Suprapubic skin (tissue), 4 donors: ENCODE measurements around the gene MR1. TPM values are rescaled to one million over a fixed set of nuclear protein-coding genes. Genes with fewer than 3 reads are reported as not detected.
A peak's percentile ranks its signal among the peaks of the same experiment; 100 is the strongest.

ENCODE experiments used
- DNase-seq, 2 donors: peaks; one replicate each; pipeline ENCODE4 v3.0.0-alpha.2; 2019; ENCODE audit warnings: low spot score in 2 of 2
- H3K27ac ChIP-seq: fragments of 200-600 bp; sonication (generic); one replicate; pipeline ENCODE4 v1.5.1; 2019
- H3K27me3 ChIP-seq: fragments of 200-600 bp; sonication (generic); one replicate; pipeline ENCODE4 v1.5.1; 2019
- H3K36me3 ChIP-seq: fragments of 200-600 bp; sonication (generic); one replicate; pipeline ENCODE4 v1.5.1; 2019
- H3K4me1 ChIP-seq: fragments of 200-600 bp; sonication (generic); one replicate; pipeline ENCODE4 v1.5.1; 2019
- H3K4me3 ChIP-seq: fragments of 200-600 bp; sonication (generic); one replicate; pipeline ENCODE4 v1.5.1; 2019; ENCODE audit warnings: mild to moderate bottlenecking
- H3K9me3 ChIP-seq: fragments of 200-600 bp; sonication (generic); one replicate; pipeline ENCODE4 v1.5.1; 2019
- CTCF ChIP-seq, 2 donors: fragments of 200-600 bp in 1 of 2; fragments of 450-650 bp in 1 of 2; sonication (generic) in 1 of 2; IDR thresholded peaks; one replicate each; pipeline ENCODE4 v1.5.1; 2016 to 2019; ENCODE audit warnings: antibody characterized with exemption in 2 of 2, mild to moderate bottlenecking in 1 of 2, moderate library complexity in 1 of 2
- EP300 ChIP-seq: sonication (generic); formaldehyde crosslinking; IDR thresholded peaks from one replicate; pipeline ENCODE4 v1.6.1; 2017; ENCODE audit warnings: antibody characterized with exemption
- POLR2A ChIP-seq, 2 donors: fragments of 450-650 bp; IDR thresholded peaks; one replicate each; pipeline ENCODE4 v1.6.1; 2017; ENCODE audit warnings: antibody characterized with exemption in 2 of 2, mild to moderate bottlenecking in 2 of 2, moderate library complexity in 2 of 2
- POLR2AphosphoS5 ChIP-seq, 3 donors: sonication (generic); formaldehyde crosslinking; IDR thresholded peaks; one replicate each; pipeline ENCODE4 v1.6.1; 2017; ENCODE audit warnings: antibody characterized with exemption in 3 of 3
- WGBS: methylation state at CpG from one replicate; pipeline ENCODE4 v1.1.5; 2018; 5-methylcytosine and 5-hydroxymethylcytosine counted together
- total RNA-seq, 4 donors: library from RNA; depleted of rRNA; stranded (reverse); fragments of >200 nt; gene quantifications; one replicate each; pipeline ENCODE4 v1.1.0, GENCODE V29; 2016

MR1 gene
- total RNA-seq, 4 donors from 2014 or later, result 10.5 to 29.5 (median 14.5) TPM

- peak in 1 of 2 donors; percentile 29 for DNase-seq
- TF ChIP-seq POLR2A (IDR thresholded peaks at IDR 0.05), result no peak
- no peak for TF ChIP-seq POLR2AphosphoS5 (IDR thresholded peaks at IDR 0.05)
- TF ChIP-seq CTCF (IDR thresholded peaks at IDR 0.05), result no peak
- no peak for TF ChIP-seq EP300
- H3K4me3 ChIP-seq, result no peak overlapping the region
- no peak overlapping the region for H3K27ac ChIP-seq
- peaks cover 34% of the 10 kb centered on the region for H3K4me1 ChIP-seq
- WGBS, result 51% methylated on average over 5 of the region's 5 CpGs
- no peaks in the 10 kb centered on the region for H3K27me3 ChIP-seq
- H3K36me3 ChIP-seq, result no peaks in the 10 kb centered on the region
- H3K9me3 ChIP-seq, result no peaks in the 10 kb centered on the region
These were observed 53.1 kb downstream of the MR1 start for GRCh38 chr1:181086926-181087325.

GRCh38 chr1:181087400-181087901 is 53.7 kb downstream of the MR1 start:
- WGBS, result 75% methylated on average over 8 of the region's 8 CpGs
- no peak for DNase-seq
- no peaks in the 10 kb centered on the region for H3K36me3 ChIP-seq
- peaks cover 40% of the 10 kb centered on the region for H3K4me1 ChIP-seq
- no peaks in the 10 kb centered on the region for H3K9me3 ChIP-seq
- H3K27ac ChIP-seq, result no peak overlapping the region
- peak overlapping the region; percentile 97 for H3K4me3 ChIP-seq
- H3K27me3 ChIP-seq, result no peaks in the 10 kb centered on the region
- TF ChIP-seq CTCF (IDR thresholded peaks at IDR 0.05) (no peak), EP300 (no peak), POLR2A (IDR thresholded peaks at IDR 0.05) (no peak), POLR2AphosphoS5 (IDR thresholded peaks at IDR 0.05) (no peak)

GRCh38 chr1:181088079-181089016 is 54.6 kb downstream of the MR1 start, which contains the start of gene IER5:
IER5 (plus strand) TSS chr1:181088700; CDS start chr1:181088903, 203 bp downstream.
- peak; percentile 98 to 99 for DNase-seq
- Histone ChIP-seq H3K9me3 (no peaks in the 10 kb centered on the region), H3K36me3 (peaks cover 4% of the 10 kb centered on the region), H3K27ac (peak within 1 kb of the TSS; percentile 95), H3K4me1 (peaks cover 49% of the 10 kb centered on the region), H3K4me3 (peak within 1 kb of the TSS; percentile 97), H3K27me3 (no peaks in the 10 kb centered on the region)
- TF ChIP-seq EP300 (no peak), POLR2AphosphoS5 (IDR thresholded peaks at IDR 0.05) (peak; percentile 82 to 100 (median 99)), CTCF (IDR thresholded peaks at IDR 0.05) (no peak), POLR2A (IDR thresholded peaks at IDR 0.05) (peak; percentile 98 to 99)
- 3% methylated on average over 45 of the region's 76 CpGs for WGBS

GRCh38 chr1:181089017-181089675 is 55.4 kb downstream of the MR1 start:
- H3K4me1 ChIP-seq, result peaks cover 51% of the 10 kb centered on the region
- DNase-seq, result peak in 1 of 2 donors; percentile 75
- WGBS, result 0% methylated on average over 17 of the region's 97 CpGs
- H3K9me3 ChIP-seq, result no peaks in the 10 kb centered on the region
- H3K27ac ChIP-seq, result peak overlapping the region; percentile 95
- TF ChIP-seq CTCF (IDR thresholded peaks at IDR 0.05) (no peak), POLR2AphosphoS5 (IDR thresholded peaks at IDR 0.05) (no peak), EP300 (no peak), POLR2A (IDR thresholded peaks at IDR 0.05) (no peak)
- H3K27me3 ChIP-seq, result no peaks in the 10 kb centered on the region
- peaks cover 4% of the 10 kb centered on the region for H3K36me3 ChIP-seq
- peak overlapping the region; percentile 97 for H3K4me3 ChIP-seq
